H1 (cell line): Measurements from ENCODE around the gene CDH12. TPM values are rescaled to one million over a fixed set of nuclear protein-coding genes. Genes with fewer than 3 reads are reported as not detected.

Experiments used
- CTCF ChIA-PET: fragments of 300-600 bp; sonication (Branson Sonifier 250); formaldehyde crosslinking; loops from one replicate; lab custom pipeline; 2021; ENCODE audit not compliant: partially characterized antibody; lab: Charles Lee
- POLR2A ChIA-PET: fragments of 300-600 bp; sonication (Branson Sonifier 250); formaldehyde crosslinking; loops from one replicate; lab custom pipeline; 2021; ENCODE audit warnings: inconsistent platforms; ENCODE audit not compliant: partially characterized antibody; lab: Charles Lee
- DNase-seq, 2 experiments: peaks; one replicate each; pipeline versions ENCODE4 v3.0.0 to v3.0.0-alpha.2; 2010 to 2022; ENCODE audit warnings: low spot score in 2 of 2, low read depth in 1 of 2, mixed read lengths in 1 of 2
- FAIRE-seq: peaks from 2 replicates; lab custom pipeline; 2011; peaks lifted over from hg19 to GRCh38; lab: Jason Lieb, UNC
- H2AFZ ChIP-seq: 2 replicates; pipeline ENCODE4 v1.8.1; 2012; ENCODE audit warnings: low read length, inconsistent platforms
- H2AK5ac ChIP-seq: 2 replicates; pipeline ENCODE4 v1.6.1; 2013; ENCODE audit warnings: low read depth, low read length
- H2BK120ac ChIP-seq: replicated peaks from 2 replicates; pipeline ENCODE3; 2013; ENCODE audit warnings: low read depth, low read length, inconsistent platforms
- H2BK12ac ChIP-seq: 2 replicates; pipeline ENCODE4 v1.6.1; 2013; ENCODE audit warnings: low read depth, low read length
- H2BK15ac ChIP-seq: 2 replicates; pipeline ENCODE4 v1.6.1; 2013; ENCODE audit warnings: low read length
- H2BK20ac ChIP-seq: 2 replicates; pipeline ENCODE4 v1.6.1; 2013; ENCODE audit warnings: low read length
- H2BK5ac ChIP-seq: 2 replicates; pipeline ENCODE4 v1.6.1; 2013; ENCODE audit warnings: low read depth, low read length
- H3K14ac ChIP-seq: 2 replicates; pipeline ENCODE4 v1.6.1; 2013; ENCODE audit warnings: inconsistent platforms; ENCODE audit not compliant: insufficient read length
- H3K18ac ChIP-seq: 2 replicates; pipeline ENCODE4 v1.6.1; 2013; ENCODE audit warnings: low read length; ENCODE audit errors: extremely low read depth
- H3K23ac ChIP-seq: 2 replicates; pipeline ENCODE4 v1.6.1; 2013; ENCODE audit warnings: inconsistent platforms; ENCODE audit not compliant: insufficient read length
- H3K23me2 ChIP-seq: 2 replicates; pipeline ENCODE4 v1.6.1; 2013; ENCODE audit warnings: low read depth, low read length
- H3K27ac ChIP-seq: 2 replicates; pipeline ENCODE4 v1.6.1; 2011; ENCODE audit warnings: low read depth, low read length, inconsistent platforms
- H3K27me3 ChIP-seq, 4 experiments: replicated peaks in 1 of 4; 1 replicate in 1 of 4; 2 replicates in 3 of 4; pipeline versions ENCODE4 v1.6.1 to v1.8.1; 2011 to 2013; ENCODE audit warnings: low read length in 3 of 4, mild to moderate bottlenecking in 3 of 4, inconsistent platforms in 2 of 4, mixed read lengths in 2 of 4, moderate library complexity in 1 of 4; ENCODE audit not compliant: control insufficient read depth in 3 of 4, insufficient read depth in 3 of 4; ENCODE audit errors: extremely low read depth in 1 of 4
- H3K36me3 ChIP-seq, 4 experiments: 2 replicates each; pipeline versions ENCODE4 v1.6.1 to v1.8.1; 2011 to 2013; ENCODE audit warnings: mild to moderate bottlenecking in 4 of 4, low read length in 3 of 4, moderate library complexity in 2 of 4, control low read depth in 1 of 4, inconsistent platforms in 1 of 4; ENCODE audit not compliant: insufficient read depth in 4 of 4, control insufficient read depth in 2 of 4
- H3K4ac ChIP-seq: replicated peaks from 2 replicates; pipeline ENCODE3; 2013; ENCODE audit warnings: low read length, low read depth, mixed read lengths, inconsistent platforms; ENCODE audit not compliant: insufficient read length
- H3K4me1 ChIP-seq, 4 experiments: replicated peaks in 1 of 4; 1 replicate in 1 of 4; 2 replicates in 3 of 4; pipeline versions ENCODE4 v1.6.1 to v1.8.1; 2011 to 2013; ENCODE audit warnings: low read length in 3 of 4, inconsistent platforms in 2 of 4, mixed read lengths in 1 of 4; ENCODE audit not compliant: insufficient read depth in 4 of 4, control insufficient read depth in 3 of 4
- H3K4me2 ChIP-seq, 2 experiments: 2 replicates each; pipeline versions ENCODE4 v1.6.1 to v1.8.1; 2011 to 2013; ENCODE audit warnings: low read depth in 2 of 2, low read length in 2 of 2, control low read depth in 1 of 2, inconsistent platforms in 1 of 2, mild to moderate bottlenecking in 1 of 2; ENCODE audit not compliant: insufficient read depth in 1 of 2
- H3K4me3 ChIP-seq, 4 experiments: fragments of 200-600, 300-600 bp in 1 of 4; sonication (generic), shearing (Covaris generic), sonication (Bioruptor Twin) in 1 of 4; 2 replicates each; pipeline versions ENCODE4 v1.5.1 to v1.8.1; 2011 to 2016; ENCODE audit warnings: low read length in 4 of 4, low read depth in 3 of 4, control low read depth in 2 of 4, inconsistent platforms in 2 of 4, mild to moderate bottlenecking in 2 of 4, mixed read lengths in 1 of 4, moderate library complexity in 1 of 4; ENCODE audit not compliant: insufficient read depth in 2 of 4; ENCODE audit errors: extremely low read depth in 1 of 4
- H3K56ac ChIP-seq: replicated peaks from 2 replicates; pipeline ENCODE3; 2013; ENCODE audit warnings: low read depth, mild to moderate bottlenecking, mixed read lengths, low read length, inconsistent platforms; ENCODE audit not compliant: insufficient read length
- H3K79me1 ChIP-seq: 2 replicates; pipeline ENCODE4 v1.6.1; 2013; ENCODE audit warnings: low read depth, low read length, control low read depth
- H3K79me2 ChIP-seq, 2 experiments: 2 replicates each; pipeline versions ENCODE4 v1.6.1 to v1.8.1; 2012 to 2013; ENCODE audit warnings: low read length in 2 of 2, mild to moderate bottlenecking in 2 of 2, inconsistent platforms in 1 of 2; ENCODE audit not compliant: insufficient read depth in 2 of 2, control insufficient read depth in 1 of 2
- H3K9ac ChIP-seq, 4 experiments: replicated peaks in 1 of 4; 1 replicate in 1 of 4; 2 replicates in 3 of 4; pipeline versions ENCODE4 v1.6.1 to v1.8.1; 2011 to 2013; ENCODE audit warnings: low read depth in 3 of 4, low read length in 3 of 4, control low read depth in 2 of 4, mild to moderate bottlenecking in 2 of 4, moderate library complexity in 2 of 4, inconsistent platforms in 1 of 4; ENCODE audit errors: extremely low read depth in 1 of 4
- H3K9me3 ChIP-seq, 2 experiments: 2 replicates each; pipeline versions ENCODE4 v1.6.1 to v1.8.1; 2012 to 2013; ENCODE audit warnings: mild to moderate bottlenecking in 2 of 2, moderate library complexity in 2 of 2, control low read depth in 1 of 2, inconsistent platforms in 1 of 2, low read depth in 1 of 2, low read length in 1 of 2, mixed read lengths in 1 of 2; ENCODE audit not compliant: insufficient read depth in 2 of 2
- H4K20me1 ChIP-seq, 2 experiments: replicated peaks in 1 of 2; 2 replicates each; pipeline versions ENCODE3 to v1.8.1; 2011 to 2013; ENCODE audit warnings: inconsistent platforms in 2 of 2, low read length in 2 of 2, mild to moderate bottlenecking in 1 of 2; ENCODE audit not compliant: insufficient read depth in 2 of 2, control insufficient read depth in 1 of 2
- H4K5ac ChIP-seq: 2 replicates; pipeline ENCODE4 v1.6.1; 2013; ENCODE audit warnings: low read length, low read depth, mixed read lengths, inconsistent platforms; ENCODE audit not compliant: insufficient read length
- H4K8ac ChIP-seq: 2 replicates; pipeline ENCODE4 v1.8.0; 2013; ENCODE audit warnings: mild to moderate bottlenecking, moderate library complexity, low read length, inconsistent platforms; ENCODE audit not compliant: insufficient read depth; ENCODE audit errors: extremely low read depth
- H4K91ac ChIP-seq: replicated peaks from 2 replicates; pipeline ENCODE3; 2013; ENCODE audit warnings: low read length, mixed read lengths, inconsistent platforms; ENCODE audit not compliant: insufficient read length
- CBX8 ChIP-seq: fragments of 300-800, 300-1000 bp; sonication (generic); IDR thresholded peaks from 2 replicates; pipeline ENCODE4 v1.7.1; 2016; ENCODE audit warnings: low read depth, low read length, borderline replicate concordance
- HDAC6 ChIP-seq: IDR thresholded peaks from one replicate; pipeline ENCODE4 v1.7.1; 2012; ENCODE audit warnings: low read depth, mild to moderate bottlenecking, inconsistent platforms, low read length, moderate library complexity
- MAFK ChIP-seq: IDR thresholded peaks from 2 replicates; pipeline ENCODE4 v1.6.1; 2012; ENCODE audit warnings: low read depth, mild to moderate bottlenecking, improper control_type of control experiment, low read length
- POLR2A ChIP-seq, 2 experiments: IDR thresholded peaks; 1 replicate in 1 of 2; 2 replicates in 1 of 2; pipeline ENCODE4 v1.6.1; 2011; ENCODE audit warnings: low read depth in 2 of 2, low read length in 2 of 2, mild to moderate bottlenecking in 2 of 2; ENCODE audit errors: control extremely low read depth in 1 of 2
- RAD21 ChIP-seq, 2 experiments: IDR thresholded peaks in 1 of 2; conservative IDR thresholded peaks in 1 of 2; 2 replicates each; pipeline ENCODE4 v1.6.1; 2011; ENCODE audit warnings: low read depth in 2 of 2, low read length in 2 of 2, improper control_type of control experiment in 1 of 2, inconsistent platforms in 1 of 2, mild to moderate bottlenecking in 1 of 2, moderate library complexity in 1 of 2
- RBBP5 ChIP-seq: IDR thresholded peaks from 2 replicates; pipeline ENCODE4 v1.7.1; 2012; ENCODE audit warnings: low read depth, mild to moderate bottlenecking, inconsistent platforms, low read length, moderate library complexity, borderline replicate concordance
- SP1 ChIP-seq: IDR thresholded peaks from 2 replicates; pipeline ENCODE4 v1.6.1; 2011; ENCODE audit warnings: low read depth, low read length
- TAF1 ChIP-seq: IDR thresholded peaks from 2 replicates; pipeline ENCODE4 v1.6.1; 2011; ENCODE audit warnings: mild to moderate bottlenecking, low read depth, low read length
- WGBS, 2 experiments: shearing (Covaris generic) in 1 of 2; methylation state at CpG; one replicate each; pipeline versions ENCODE4 v1.1.6 to v1.1.7; 2013 to 2015; ENCODE audit warnings: low lambda C conversion rate in 2 of 2, mixed read lengths in 2 of 2, inconsistent platforms in 1 of 2, low coverage in 1 of 2, missing lambda C conversion rate in 1 of 2; ENCODE audit not compliant: insufficient replicate concordance in 2 of 2, insufficient coverage in 1 of 2, insufficient read length in 1 of 2; ENCODE audit errors: extremely low coverage in 1 of 2, missing lambda C conversion rate in 1 of 2; 5-methylcytosine and 5-hydroxymethylcytosine counted together
- polyA plus RNA-seq, 7 experiments: library from polyadenylated mRNA; depleted of rRNA in 3 of 7; stranded (reverse) in 5 of 7; unstranded in 2 of 7; fragments of >200 nt in 5 of 7; fragments of 200-250 nt in 2 of 7; gene quantifications; 1 replicate in 5 of 7; 2 replicates in 1 of 7; 4 replicates in 1 of 7; pipeline versions ENCODE4 v1.2.1 to v1.2.3, GENCODE V29; 2011 to 2013; ENCODE audit warnings: missing spikeins in 2 of 7, mixed read lengths in 2 of 7
- total RNA-seq: library from RNA; stranded (reverse); fragmentation: NEBNext Ultra II Directional; extraction: Animal tissue kit (Norgen Biotek cat#: 25700); gene quantifications from 2 replicates; pipeline ENCODE4 v1.2.1, GENCODE V29; 2021
- TF ChIP-seq, protein P1 (sequence below): IDR thresholded peaks from 2 replicates; pipeline ENCODE4 v1.6.1; 2011; ENCODE audit warnings: low read length, improper control_type of control experiment
- TF ChIP-seq, protein P2 (sequence below): IDR thresholded peaks from 2 replicates; pipeline ENCODE4 v1.6.1; 2012; ENCODE audit warnings: low read length, inconsistent platforms
- TF ChIP-seq, protein P3 (sequence below): IDR thresholded peaks from 2 replicates; pipeline ENCODE4 v1.6.1; 2012; ENCODE audit warnings: inconsistent platforms

CDH12 gene
- total and polyA plus RNA-seq, 2 of the 8 experiments (the other 6 are each of a cell fraction or from before 2014, with no cell fraction given), result 0.03 TPM; not detected in 1

DNA sequence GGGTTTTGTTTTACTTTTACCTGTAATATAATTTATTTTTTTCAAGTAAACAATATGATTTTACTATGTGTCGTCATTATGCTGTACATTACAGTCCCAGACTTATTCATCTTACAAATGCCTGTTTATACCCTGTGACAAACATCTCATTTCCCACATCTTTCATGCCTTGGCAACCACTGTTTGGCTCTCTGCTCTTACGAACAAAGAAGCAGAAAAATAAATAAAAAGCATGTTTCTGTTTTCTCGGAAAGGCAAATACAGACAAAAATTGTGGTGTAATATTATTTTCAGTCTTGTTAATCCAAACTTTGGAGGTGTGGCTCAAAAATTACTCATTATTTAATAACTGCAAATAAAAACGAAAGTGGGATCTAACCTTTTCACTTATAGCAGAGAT, 393.0 kb downstream of the CDH12 start:
- Histone ChIP-seq H3K23ac (no peak overlapping the region), H2BK120ac (no peak overlapping the region), H2BK15ac (no peak overlapping the region), H3K14ac (no peak overlapping the region), H2BK12ac (no peak overlapping the region), H3K4me2 (no peak overlapping the region), H3K4me1 (no peaks in the 10 kb centered on the region), H4K20me1 (no peaks in the 10 kb centered on the region), H3K36me3 (no peaks in the 10 kb centered on the region), H3K27me3 (no peaks in the 10 kb centered on the region), H3K9ac (no peak overlapping the region), H3K18ac (no peak overlapping the region), H3K56ac (no peak overlapping the region), H2BK20ac (no peak overlapping the region), H2AK5ac (no peak overlapping the region), H3K23me2 (no peaks in the 10 kb centered on the region), H4K5ac (no peak overlapping the region), H2AFZ (no peak overlapping the region), H3K9me3 (no peaks in the 10 kb centered on the region), H2BK5ac (no peak overlapping the region), H3K27ac (no peak overlapping the region), H3K4ac (no peak overlapping the region), H4K91ac (no peak overlapping the region), H3K4me3 (no peak overlapping the region), H3K79me2 (no peaks in the 10 kb centered on the region), H4K8ac (no peak overlapping the region), H3K79me1 (no peaks in the 10 kb centered on the region)
- no peak for FAIRE-seq
- ChIA-PET CTCF (interaction anchor here (0.6 kb wide), 1 partner anchor 11 kb away, joined by 4 read pairs; no protein-coding TSS in a partner anchor), POLR2A (no interaction called here)
- whole genome bisulfite sequencing, 2 experiments, result 94% methylated on average over 4 of the region's 4 CpGs; no CpG with 5 or more reads in 1 of the 2 experiments
- DNase-seq, result no peak
- TF ChIP-seq RBBP5 (no peak), POLR2A (IDR thresholded peaks at IDR 0.05; ENCODE audit: control extremely low read depth in 1 of 2, low read depth in 2 of 2, low read length in 2 of 2) (no peak), MAFK (no peak), TAF1 (no peak), HDAC6 (no peak), SP1 (no peak), CBX8 (no peak), RAD21 (IDR thresholded peaks at IDR 0.05 in 1 of 2, conservative IDR thresholded peaks at IDR 0.05 in 1 of 2; ENCODE audit: low read depth in 2 of 2, low read length in 2 of 2) (no peak)
- TF ChIP-seq, protein P1, sequence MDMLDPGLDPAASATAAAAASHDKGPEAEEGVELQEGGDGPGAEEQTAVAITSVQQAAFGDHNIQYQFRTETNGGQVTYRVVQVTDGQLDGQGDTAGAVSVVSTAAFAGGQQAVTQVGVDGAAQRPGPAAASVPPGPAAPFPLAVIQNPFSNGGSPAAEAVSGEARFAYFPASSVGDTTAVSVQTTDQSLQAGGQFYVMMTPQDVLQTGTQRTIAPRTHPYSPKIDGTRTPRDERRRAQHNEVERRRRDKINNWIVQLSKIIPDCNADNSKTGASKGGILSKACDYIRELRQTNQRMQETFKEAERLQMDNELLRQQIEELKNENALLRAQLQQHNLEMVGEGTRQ, result no peak
- TF ChIP-seq, protein P2, sequence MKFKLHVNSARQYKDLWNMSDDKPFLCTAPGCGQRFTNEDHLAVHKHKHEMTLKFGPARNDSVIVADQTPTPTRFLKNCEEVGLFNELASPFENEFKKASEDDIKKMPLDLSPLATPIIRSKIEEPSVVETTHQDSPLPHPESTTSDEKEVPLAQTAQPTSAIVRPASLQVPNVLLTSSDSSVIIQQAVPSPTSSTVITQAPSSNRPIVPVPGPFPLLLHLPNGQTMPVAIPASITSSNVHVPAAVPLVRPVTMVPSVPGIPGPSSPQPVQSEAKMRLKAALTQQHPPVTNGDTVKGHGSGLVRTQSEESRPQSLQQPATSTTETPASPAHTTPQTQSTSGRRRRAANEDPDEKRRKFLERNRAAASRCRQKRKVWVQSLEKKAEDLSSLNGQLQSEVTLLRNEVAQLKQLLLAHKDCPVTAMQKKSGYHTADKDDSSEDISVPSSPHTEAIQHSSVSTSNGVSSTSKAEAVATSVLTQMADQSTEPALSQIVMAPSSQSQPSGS, result no peak
- TF ChIP-seq, protein P3, sequence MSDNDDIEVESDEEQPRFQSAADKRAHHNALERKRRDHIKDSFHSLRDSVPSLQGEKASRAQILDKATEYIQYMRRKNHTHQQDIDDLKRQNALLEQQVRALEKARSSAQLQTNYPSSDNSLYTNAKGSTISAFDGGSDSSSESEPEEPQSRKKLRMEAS, result no peak
